ENCODE data around the gene BAHCC1.

The BAHCC1 gene

DNA sequence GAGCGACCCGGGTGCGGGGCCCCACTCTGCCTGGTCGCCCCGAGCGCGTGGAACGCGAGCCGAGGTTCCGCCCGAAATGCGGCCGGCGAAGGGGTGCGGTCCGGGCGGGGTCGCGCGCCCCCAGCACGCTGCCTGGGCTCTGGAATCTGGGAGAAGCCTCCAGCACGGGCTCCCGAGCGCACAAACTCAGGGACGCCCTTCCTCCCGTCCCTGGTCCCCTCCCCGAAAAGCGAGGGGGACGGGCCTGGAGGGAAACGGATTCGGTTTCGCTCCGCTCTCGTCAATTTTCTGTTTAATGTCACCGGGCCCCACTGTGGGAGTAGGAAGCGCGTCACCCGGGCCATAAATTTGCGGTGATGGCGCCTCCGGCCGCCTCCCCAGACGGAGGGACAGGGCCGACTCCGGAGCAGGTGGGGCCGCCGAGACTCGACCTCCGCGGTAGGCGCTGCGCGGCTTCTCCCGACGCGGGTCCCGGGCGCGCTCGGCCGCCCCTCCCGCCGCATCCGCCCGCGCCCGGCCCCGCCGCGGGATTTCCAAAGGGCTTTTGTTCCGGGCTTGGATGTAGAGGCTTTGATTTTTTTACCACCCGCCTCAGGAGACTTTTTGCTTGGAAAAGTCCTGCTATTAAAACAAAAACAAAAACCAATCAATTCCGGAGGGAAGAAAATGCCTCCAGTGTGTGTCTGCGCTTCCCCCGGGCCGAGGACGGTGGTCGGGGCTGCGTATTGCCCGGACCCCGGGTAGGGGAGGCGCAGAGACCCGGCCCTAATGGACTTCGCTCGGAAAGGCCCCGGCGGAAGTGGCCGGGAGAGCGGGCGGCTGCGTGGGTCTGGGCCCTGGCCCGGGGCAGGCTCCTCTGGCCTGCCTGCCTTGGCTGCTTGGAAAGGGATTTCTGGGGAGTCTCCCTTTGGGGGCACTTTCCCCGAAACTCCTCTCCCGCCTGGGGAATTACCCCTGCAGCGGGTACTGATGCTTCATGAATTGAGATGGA lies 7.9 kb upstream of the BAHCC1 start:
- peak; percentile 96 for DNase-seq

DNA sequence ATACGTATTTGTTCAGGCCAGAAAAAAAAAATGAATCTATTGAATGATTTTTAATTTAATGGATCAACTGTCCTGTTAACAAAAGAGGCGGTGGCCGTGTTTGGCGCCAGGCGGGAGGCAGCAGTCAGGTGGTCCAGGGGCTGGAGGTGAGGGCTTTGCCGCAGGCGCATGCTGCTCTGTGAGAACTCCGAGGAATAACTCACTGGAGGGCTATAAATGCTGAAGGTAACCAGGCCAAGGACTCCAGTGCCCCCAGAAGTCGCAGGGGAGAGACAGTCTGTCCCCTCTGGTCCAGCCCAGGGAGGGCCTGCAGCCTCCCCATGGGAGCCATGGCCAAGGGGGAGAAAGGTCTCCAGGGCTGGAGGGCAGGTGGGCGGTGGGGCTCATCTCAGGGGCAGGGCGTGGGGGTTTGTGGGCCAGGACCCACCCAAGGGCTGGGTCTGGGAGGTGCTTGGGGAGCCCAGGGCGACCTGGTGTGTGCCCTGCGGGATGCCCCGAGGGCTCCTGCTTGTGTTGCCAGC lies 7.1 kb upstream of the BAHCC1 start:
- DNase-seq, result no peak

GRCh38 chr17:81388612-81389367 lies 6.5 kb upstream of the BAHCC1 start:
- no peak for DNase-seq

DNA sequence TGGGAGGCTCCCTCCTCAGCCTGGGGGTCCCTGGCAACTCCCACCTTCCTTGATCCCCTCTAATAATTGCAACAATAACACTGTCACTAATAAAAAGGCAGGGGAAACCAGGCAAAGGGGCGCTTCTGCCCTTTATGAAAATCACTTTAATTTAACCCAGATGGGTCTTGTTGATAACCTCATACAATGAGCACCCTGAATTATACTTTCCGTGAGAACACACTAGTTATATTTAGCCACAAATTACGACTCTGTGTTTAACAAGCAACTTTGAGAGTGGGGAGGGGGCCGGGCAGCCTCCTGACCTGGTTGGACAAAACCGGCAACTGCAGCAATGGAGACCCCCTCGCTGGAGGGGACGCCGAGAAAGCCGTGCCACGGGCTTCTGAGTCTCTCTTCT lies 5.7 kb upstream of the BAHCC1 start:
- DNase-seq, result no peak

GRCh38 chr17:81390029-81390872 lies 5.0 kb upstream of the BAHCC1 start:
- no peak for DNase-seq

GRCh38 chr17:81390873-81391255 lies 4.4 kb upstream of the BAHCC1 start:
- no peak for DNase-seq

DNA sequence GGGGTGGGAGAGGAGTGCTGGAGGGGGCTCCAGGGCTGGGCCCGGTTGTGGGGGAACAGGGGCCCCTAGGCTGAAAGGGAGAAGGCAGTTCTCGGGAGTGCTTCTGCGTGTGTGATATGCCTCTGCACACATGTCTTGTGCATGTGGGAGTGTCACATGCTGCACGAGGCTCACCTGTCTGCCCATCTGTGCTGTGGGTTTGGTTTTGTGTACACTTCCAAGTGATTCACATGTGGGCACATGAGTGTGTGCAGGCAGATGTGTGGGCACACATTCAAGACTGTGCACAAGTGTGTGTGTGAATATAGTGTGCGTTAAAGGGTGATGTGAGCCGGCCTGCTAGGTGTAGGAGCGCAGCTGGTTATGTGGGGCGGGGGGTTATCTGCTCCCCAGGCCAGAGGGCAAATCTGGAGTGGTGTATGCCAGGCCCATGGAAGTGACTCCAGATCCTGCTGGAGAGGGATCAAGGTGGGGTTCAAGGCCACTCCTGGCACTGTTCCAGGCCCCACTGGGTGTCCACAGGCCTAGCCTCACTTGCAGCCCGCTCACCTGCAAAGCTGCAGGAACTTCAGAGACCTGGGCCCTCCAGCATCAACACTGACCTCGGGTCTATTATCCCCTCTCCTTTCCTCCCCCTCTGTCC lies 3.8 kb upstream of the BAHCC1 start:
- no peak for DNase-seq

DNA sequence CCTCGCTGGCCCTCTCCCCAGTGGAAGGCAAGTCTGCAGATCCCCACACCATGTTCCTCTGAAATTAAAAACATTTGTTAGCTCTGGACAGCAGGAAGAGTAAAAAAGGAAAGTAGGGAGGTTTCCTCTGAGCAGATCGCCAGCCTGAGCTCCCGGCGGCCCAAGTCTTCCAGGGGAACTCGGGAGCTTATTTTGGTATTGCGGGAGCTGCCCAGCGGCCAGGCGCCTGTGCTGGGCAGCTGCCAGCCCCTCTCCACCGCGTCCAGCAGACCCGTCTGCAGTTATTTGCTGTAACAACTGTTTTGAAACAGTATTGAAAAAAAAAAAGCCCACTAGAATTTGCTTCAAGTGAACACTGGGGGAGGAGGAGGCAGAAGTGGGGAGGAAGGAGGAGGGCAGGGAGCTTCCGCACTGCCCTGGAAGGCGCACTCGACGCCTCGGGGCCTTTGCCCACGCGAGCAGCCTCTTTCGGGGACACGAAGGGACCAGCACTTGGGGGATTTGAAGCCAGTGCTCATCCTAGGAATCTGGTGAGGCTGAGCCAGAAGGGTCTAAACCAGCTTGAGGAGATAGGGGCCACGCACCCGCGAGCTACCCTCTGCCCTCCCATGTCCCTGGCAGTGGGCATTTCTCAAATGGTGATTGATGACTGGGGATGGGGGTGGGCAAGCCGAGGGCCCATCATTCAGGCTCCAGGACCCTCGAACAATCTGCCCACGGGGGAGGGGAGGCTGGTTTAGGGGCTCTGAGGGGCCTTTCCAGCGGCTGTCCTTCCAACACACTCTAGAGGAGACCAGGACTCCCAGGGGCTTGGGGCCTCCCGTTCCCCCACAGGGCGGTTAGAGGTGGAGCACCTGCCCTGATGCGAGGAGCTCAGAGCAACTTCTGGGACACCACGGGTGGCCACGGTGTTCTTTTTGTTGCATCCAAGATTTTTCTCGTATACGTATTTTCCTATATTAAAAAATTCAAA lies 3.0 kb upstream of the BAHCC1 start:
- DNase-seq, result no peak

- DNase-seq, result no peak
These were observed 2.2 kb upstream of the BAHCC1 start for GRCh38 chr17:81392909-81393654.

DNA sequence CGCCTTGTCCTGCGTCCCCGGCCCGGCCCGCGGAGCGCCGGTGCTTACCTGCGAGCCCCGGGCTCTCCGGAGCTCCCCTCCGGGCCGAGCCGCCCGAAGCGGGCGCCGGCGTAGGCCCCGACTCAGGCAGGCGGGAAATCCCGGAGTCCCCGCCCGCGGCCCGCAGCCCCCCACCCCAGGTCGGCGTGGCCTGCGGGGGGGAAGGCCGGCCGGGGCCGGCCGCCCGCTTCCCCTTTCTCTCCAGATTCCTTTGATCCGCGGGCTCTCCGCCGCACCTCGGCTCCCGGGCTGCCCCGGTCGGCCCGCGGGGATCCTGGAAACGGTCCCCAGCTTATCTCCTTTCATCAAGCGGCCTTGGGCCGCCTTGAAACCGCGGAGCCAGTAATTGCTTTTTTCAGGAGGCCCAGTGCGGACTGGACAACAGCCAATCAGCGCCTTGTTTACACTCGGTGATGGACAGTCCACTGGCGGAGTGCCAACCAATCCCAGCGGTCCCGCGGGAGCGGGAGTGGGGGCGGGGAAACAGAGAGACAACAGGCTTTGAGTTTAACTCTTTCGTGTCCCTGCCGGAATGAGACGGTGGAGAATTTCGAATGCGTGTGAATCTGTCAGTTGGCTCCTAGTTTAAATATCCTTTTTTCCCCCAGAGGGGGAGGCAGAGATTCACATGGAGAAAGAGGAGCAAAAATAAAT lies 1.4 kb upstream of the BAHCC1 start:
- peak; percentile 99 for DNase-seq

- no peak for DNase-seq
These were observed 808 bp upstream of the BAHCC1 start for GRCh38 chr17:81394377-81394920.

DNA sequence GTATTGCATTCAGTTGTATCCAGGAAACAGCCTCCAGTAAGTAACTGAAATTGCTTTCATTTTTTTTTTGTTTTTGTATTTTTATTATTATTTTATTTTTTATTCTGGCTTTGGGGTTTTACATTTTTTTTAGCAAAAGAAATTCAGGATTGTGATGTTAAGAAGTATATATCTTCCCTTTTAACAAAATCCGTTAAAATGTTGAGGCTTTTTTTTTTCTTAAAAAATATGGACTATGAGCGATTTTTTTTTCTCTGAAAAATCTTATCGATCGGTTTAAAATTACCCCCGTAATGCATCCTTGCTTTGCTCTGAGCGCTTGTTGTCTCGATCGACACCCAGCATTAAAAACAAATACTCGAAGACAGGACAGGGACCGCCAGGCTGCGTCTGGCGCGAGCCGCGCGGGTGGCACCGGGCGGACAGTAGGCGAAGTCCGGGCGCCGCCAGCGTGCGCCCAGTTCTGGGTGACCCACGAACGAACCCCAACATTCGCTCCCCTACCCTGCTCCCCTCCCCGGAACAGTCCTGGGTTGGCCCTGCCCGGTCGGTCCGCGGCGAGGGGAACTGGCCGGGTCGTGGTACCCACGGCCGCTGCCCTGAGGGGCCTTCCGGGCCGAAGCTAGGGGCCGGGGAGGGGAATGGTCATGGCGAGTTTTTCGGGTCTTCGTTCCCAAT lies 482 bp downstream of the BAHCC1 start:
- DNase-seq, result no peak

DNA sequence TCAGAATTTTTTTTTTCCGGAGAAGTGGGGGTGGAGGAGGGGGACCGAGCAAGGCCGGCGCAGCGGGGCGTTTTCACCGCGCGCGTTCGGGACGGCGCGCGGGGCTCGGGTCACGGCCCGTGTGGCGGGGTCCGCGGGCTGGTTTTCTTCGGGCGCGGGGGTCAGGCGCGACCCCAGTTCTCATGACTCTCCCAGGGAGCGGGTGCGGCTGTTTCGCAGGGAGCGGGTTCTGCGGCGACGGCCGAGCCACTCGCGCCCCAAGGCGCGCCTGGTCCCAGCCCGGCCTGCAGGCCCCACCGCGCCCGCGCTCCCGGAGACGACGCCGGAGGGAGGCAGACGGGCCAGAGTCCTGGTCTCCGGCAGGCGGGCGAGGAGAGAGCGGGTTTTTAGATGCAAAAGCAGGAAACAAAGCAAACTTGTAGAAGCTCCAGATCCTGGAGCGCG lies 1.0 kb downstream of the BAHCC1 start:
- DNase-seq, result no peak

DNA sequence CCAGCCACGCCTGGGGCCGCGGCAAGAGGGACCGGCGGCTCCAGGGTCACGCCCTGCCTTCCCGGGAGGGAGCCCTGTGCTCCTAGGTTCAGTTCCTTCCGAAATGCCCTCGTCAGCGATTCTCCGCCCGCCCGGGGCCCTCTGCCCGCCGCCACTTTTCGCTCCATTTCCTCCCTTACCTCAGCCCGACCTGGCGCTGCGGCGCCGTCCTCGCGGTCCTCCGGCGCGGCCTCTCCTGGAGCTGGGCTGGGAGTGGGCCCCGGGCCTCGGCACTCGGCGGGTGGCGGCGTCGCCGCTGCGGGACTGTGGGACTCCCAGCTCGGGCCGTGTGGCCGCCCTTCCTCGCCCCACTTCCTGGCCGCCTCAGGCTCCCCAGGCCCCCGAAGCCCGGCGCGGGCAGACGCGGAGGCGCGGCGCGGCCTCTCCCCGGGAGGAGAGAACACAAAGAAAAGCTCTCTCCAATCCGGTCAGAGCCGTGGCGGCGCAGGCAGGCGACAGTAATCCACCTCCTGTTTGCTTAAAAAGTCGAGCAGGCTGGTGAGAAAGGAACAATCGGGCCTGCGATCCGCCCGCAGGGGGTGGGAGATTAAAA lies 1.6 kb downstream of the BAHCC1 start:
- DNase-seq, result peak; percentile 73

GRCh38 chr17:81397314-81398175 lies 2.3 kb downstream of the BAHCC1 start:
- DNase-seq, result peak; percentile 48

DNA sequence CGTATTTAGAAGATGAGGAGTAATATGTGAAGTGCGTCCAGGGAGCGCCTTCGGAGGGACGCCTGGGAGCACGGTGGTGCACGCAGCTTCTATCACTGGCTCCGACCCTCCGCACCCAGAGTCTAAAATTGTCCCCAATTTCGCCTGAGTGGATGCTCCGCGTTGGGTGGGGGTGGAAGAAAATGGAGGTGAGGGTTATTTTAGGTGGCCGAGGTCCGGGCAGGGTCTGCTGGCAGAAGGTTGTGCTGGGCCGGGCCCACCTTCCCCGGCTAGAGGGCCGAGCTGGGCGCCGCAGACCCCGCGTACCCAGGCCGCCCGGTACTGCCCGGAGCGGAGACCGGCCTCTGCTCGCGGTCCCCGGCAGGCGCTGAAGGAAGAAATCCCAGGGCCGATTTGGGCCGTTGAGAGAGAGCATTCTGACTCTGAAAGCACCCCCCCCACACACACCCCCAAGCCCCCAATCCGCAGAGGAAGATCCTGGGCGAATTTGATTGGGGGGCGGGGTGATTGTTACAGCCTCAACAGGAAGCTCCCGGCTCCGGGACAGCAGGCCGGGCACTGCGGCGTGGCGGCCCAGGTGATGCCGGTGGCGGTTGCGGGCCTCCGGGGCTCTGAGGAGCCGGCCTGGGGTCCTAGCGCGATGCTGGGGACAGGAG lies 3.0 kb downstream of the BAHCC1 start:
- no peak for DNase-seq

Data from inflammatory macrophage treated with lipopolysaccharide for 4 hours (primary cell).